Astrocyte (in vitro differentiated cells and primary cell): Measurements from ENCODE around the gene TMED6. TPM values are rescaled to one million over a fixed set of nuclear protein-coding genes. Genes with fewer than 3 reads are reported as not detected.

Experiments used
- DNase-seq: peaks from one replicate; pipeline ENCODE4 v3.0.0-alpha.2; 2010; ENCODE audit warnings: low read depth
- FAIRE-seq: peaks from 2 replicates; lab custom pipeline; 2011; peaks lifted over from hg19 to GRCh38; lab: Jason Lieb, UNC
- H2AFZ ChIP-seq: 2 replicates; pipeline ENCODE4 v1.6.0; 2012; ENCODE audit warnings: low read depth, low read length, inconsistent platforms
- H3K27ac ChIP-seq: 2 replicates; pipeline ENCODE4 v1.5.1; 2011; ENCODE audit warnings: low read depth, low read length, inconsistent platforms
- H3K27me3 ChIP-seq: 2 replicates; pipeline ENCODE4 v1.6.0; 2011; ENCODE audit warnings: low read length, inconsistent platforms; ENCODE audit not compliant: insufficient read depth
- H3K36me3 ChIP-seq: 2 replicates; pipeline ENCODE4 v1.5.1; 2011; ENCODE audit warnings: low read length, inconsistent platforms; ENCODE audit not compliant: insufficient read depth
- H3K4me1 ChIP-seq: 2 replicates; pipeline ENCODE4 v1.5.1; 2011; ENCODE audit warnings: low read length, inconsistent platforms; ENCODE audit not compliant: insufficient read depth
- H3K4me2 ChIP-seq: 2 replicates; pipeline ENCODE4 v1.6.0; 2012; ENCODE audit warnings: low read length, inconsistent platforms
- H3K4me3 ChIP-seq: 2 replicates; pipeline ENCODE4 v1.5.1; 2011; ENCODE audit warnings: low read depth, mild to moderate bottlenecking, low read length, inconsistent platforms; ENCODE audit not compliant: insufficient read depth
- H3K79me2 ChIP-seq: 2 replicates; pipeline ENCODE4 v1.6.0; 2012; ENCODE audit warnings: mild to moderate bottlenecking, low read length, inconsistent platforms; ENCODE audit not compliant: insufficient read depth
- H3K9ac ChIP-seq: 2 replicates; pipeline ENCODE4 v1.6.0; 2012; ENCODE audit warnings: mild to moderate bottlenecking, low read length, inconsistent platforms
- H3K9me3 ChIP-seq: 2 replicates; pipeline ENCODE4 v1.5.1; 2012; ENCODE audit warnings: low read depth, mild to moderate bottlenecking, low read length, inconsistent platforms; ENCODE audit not compliant: insufficient read depth
- H4K20me1 ChIP-seq: 2 replicates; pipeline ENCODE4 v1.6.0; 2012; ENCODE audit warnings: low read length, inconsistent platforms; ENCODE audit not compliant: insufficient read depth
- H3K27ac Mint-ChIP-seq: one replicate; pipeline ENCODE4 v1.8.0; 2021; ENCODE audit warnings: mild to moderate bottlenecking, mixed read lengths; ENCODE audit not compliant: unreplicated experiment
- H3K27me3 Mint-ChIP-seq: one replicate; pipeline ENCODE4 v1.8.0; 2021; ENCODE audit warnings: low read depth, mixed read lengths; ENCODE audit not compliant: unreplicated experiment
- H3K36me3 Mint-ChIP-seq: one replicate; pipeline ENCODE4 v1.8.0; 2021; ENCODE audit warnings: low read depth, mixed read lengths; ENCODE audit not compliant: unreplicated experiment
- H3K4me1 Mint-ChIP-seq: one replicate; pipeline ENCODE4 v1.8.0; 2021; ENCODE audit warnings: low read depth, mixed read lengths; ENCODE audit not compliant: unreplicated experiment
- H3K4me3 Mint-ChIP-seq: one replicate; pipeline ENCODE4 v1.8.0; 2021; ENCODE audit warnings: mild to moderate bottlenecking, moderate library complexity, mixed read lengths; ENCODE audit not compliant: unreplicated experiment
- H3K9me3 Mint-ChIP-seq: one replicate; pipeline ENCODE4 v1.8.0; 2021; ENCODE audit warnings: mild to moderate bottlenecking, mixed read lengths; ENCODE audit not compliant: unreplicated experiment
- CTCF ChIP-seq: IDR thresholded peaks from 2 replicates; pipeline ENCODE4 v1.5.1; 2011; ENCODE audit warnings: low read depth, mild to moderate bottlenecking, inconsistent platforms, low read length, moderate library complexity; ENCODE audit not compliant: insufficient read depth
- EZH2 ChIP-seq: IDR thresholded peaks from 2 replicates; pipeline ENCODE4 v1.6.1; 2012; ENCODE audit warnings: mild to moderate bottlenecking, low read length, inconsistent platforms; ENCODE audit not compliant: insufficient read depth
- total RNA-seq: library from RNA; stranded (reverse); gene quantifications from 2 replicates; pipeline ENCODE4 v1.2.1, GENCODE V29; 2021

Gene TMED6
- total RNA-seq, 1 donor from 2014 or later = 0.64 TPM

- peak within 1 kb of the TSS; percentile 96 for H3K4me2 ChIP-seq
- no peak for FAIRE-seq
- H3K27ac Mint-ChIP-seq = peak within 1 kb of the TSS; percentile 85
- H4K20me1 ChIP-seq = peaks cover 42% of the 10 kb centered on the region
- H3K9me3 ChIP-seq = no peaks in the 10 kb centered on the region
- H3K4me1 ChIP-seq = peaks cover 28% of the 10 kb centered on the region
- H3K36me3 Mint-ChIP-seq = peaks cover 24% of the 10 kb centered on the region
- peaks cover 20% of the 10 kb centered on the region for H3K4me1 Mint-ChIP-seq
- peaks cover 39% of the 10 kb centered on the region for H3K36me3 ChIP-seq
- peak within 1 kb of the TSS; percentile 58 for H3K4me3 ChIP-seq
- TF ChIP-seq EZH2 (no peak), CTCF (no peak)
- H3K79me2 ChIP-seq = peaks cover 75% of the 10 kb centered on the region
- H3K9ac ChIP-seq = peak within 1 kb of the TSS; percentile 85
- H3K27me3 Mint-ChIP-seq = no peaks in the 10 kb centered on the region
- no peaks in the 10 kb centered on the region for H3K27me3 ChIP-seq
- H2AFZ ChIP-seq = peak within 1 kb of the TSS; percentile 88
- peak within 1 kb of the TSS; percentile 63 for H3K27ac ChIP-seq
- peak; percentile 81 for DNase-seq
- no peaks in the 10 kb centered on the region for H3K9me3 Mint-ChIP-seq
- peak within 1 kb of the TSS; percentile 88 for H3K4me3 Mint-ChIP-seq
Observed at GRCh38 chr16:69330286-69331109, 21.1 kb downstream of the TMED6 start, which contains the start of gene PDF. Gene PDF (minus strand): TSS chr16:69330588. CDS start chr16:69330570, 18 bp downstream.

DNA sequence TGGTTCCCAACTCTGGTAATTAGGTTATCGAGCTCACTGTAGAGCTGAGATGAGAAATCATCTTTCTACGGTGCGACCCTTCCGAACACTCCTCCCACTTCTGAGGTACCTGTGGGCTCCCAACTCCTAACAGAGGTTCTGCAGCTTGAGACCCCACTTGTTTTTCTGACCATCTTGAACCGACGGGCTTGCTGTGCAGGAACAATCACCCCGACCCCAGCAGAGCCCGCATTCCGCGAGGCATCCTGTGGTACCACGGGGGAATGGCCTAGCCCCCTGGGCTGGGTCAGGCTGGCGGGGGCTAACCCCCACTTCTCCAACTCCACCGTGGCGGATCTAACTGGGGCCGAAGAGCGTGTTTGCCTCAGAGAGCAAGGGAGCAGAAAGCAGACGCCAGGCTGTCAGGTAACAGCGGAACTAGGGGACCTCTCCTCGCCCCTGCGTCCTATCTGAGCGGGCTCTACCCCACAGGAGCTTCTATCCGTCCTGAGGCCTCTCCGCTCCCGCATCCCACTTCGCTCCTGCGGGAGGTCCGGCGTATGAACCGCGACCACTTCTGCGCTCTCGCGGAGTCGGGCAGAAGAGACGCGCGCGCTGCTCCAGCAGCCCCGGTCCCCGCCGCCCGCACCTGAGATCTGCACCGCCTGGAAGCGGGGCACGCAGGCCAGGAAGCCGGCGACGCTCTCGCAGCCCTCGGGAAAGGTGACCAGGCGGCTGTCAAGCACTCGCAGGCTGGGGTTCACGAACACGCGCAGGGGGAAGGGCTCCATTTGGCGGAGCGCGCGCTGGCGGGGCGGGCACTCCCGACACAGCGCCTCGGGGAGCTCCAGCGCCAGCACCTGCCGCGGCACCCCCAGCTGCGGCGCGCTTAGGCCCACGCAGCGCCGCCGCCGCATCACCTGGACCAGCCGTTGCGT is 22.0 kb downstream of the TMED6 start:
- Mint-ChIP-seq H3K27ac (peak overlapping the region; percentile 85), H3K27me3 (no peaks in the 10 kb centered on the region), H3K9me3 (no peaks in the 10 kb centered on the region), H3K4me1 (peaks cover 20% of the 10 kb centered on the region), H3K4me3 (peak overlapping the region; percentile 88), H3K36me3 (peaks cover 19% of the 10 kb centered on the region)
- Histone ChIP-seq H3K79me2 (peaks cover 75% of the 10 kb centered on the region), H3K4me1 (peaks cover 28% of the 10 kb centered on the region), H3K27me3 (no peaks in the 10 kb centered on the region), H3K27ac (peak overlapping the region; percentile 26), H3K36me3 (peaks cover 36% of the 10 kb centered on the region), H3K9ac (peak overlapping the region; percentile 85), H4K20me1 (peaks cover 48% of the 10 kb centered on the region), H3K4me3 (peak overlapping the region; percentile 58), H3K4me2 (peak overlapping the region; percentile 96), H2AFZ (peak overlapping the region; percentile 45), H3K9me3 (no peaks in the 10 kb centered on the region)
- DNase-seq (no peak), FAIRE-seq (no peak)
- TF ChIP-seq EZH2 = no peak
- no peak for TF ChIP-seq CTCF
